ENCODE measurements around the gene CD248.
"Not testable (repeated sequence)": the region's sequence is repeated elsewhere in the genome, so short reads cannot be mapped to it uniquely, and the experiment has no call there.

CD248 gene

DNA sequence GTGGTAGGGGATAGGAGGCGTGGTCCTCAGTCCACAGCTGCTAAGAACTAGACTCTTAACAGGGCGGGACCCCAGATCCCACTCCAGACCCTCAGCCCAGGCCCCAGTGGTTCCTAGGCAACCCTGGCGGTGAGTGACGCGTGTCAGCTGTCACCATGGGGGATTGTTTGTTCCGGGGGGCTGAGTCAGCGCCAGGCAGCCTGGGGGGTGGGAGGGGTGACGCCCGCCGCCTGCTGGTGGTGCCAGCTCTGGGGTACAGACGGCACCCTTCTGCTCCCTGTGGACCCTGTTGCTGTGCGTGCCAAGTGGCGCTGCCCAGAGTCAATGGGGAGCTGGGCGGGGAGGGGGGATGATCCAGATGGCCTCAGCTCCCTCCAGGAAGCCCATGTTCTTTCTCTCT, 36.4 kb downstream of the CD248 start:
- H3K27ac ChIP-seq, result no peak overlapping the region
- no peak for TF ChIP-seq ZFX (IDR thresholded peaks at IDR 0.05)
- TF ChIP-seq, protein P1, sequence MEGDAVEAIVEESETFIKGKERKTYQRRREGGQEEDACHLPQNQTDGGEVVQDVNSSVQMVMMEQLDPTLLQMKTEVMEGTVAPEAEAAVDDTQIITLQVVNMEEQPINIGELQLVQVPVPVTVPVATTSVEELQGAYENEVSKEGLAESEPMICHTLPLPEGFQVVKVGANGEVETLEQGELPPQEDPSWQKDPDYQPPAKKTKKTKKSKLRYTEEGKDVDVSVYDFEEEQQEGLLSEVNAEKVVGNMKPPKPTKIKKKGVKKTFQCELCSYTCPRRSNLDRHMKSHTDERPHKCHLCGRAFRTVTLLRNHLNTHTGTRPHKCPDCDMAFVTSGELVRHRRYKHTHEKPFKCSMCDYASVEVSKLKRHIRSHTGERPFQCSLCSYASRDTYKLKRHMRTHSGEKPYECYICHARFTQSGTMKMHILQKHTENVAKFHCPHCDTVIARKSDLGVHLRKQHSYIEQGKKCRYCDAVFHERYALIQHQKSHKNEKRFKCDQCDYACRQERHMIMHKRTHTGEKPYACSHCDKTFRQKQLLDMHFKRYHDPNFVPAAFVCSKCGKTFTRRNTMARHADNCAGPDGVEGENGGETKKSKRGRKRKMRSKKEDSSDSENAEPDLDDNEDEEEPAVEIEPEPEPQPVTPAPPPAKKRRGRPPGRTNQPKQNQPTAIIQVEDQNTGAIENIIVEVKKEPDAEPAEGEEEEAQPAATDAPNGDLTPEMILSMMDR (conservative IDR thresholded peaks at IDR 0.05), result no peak

DNA sequence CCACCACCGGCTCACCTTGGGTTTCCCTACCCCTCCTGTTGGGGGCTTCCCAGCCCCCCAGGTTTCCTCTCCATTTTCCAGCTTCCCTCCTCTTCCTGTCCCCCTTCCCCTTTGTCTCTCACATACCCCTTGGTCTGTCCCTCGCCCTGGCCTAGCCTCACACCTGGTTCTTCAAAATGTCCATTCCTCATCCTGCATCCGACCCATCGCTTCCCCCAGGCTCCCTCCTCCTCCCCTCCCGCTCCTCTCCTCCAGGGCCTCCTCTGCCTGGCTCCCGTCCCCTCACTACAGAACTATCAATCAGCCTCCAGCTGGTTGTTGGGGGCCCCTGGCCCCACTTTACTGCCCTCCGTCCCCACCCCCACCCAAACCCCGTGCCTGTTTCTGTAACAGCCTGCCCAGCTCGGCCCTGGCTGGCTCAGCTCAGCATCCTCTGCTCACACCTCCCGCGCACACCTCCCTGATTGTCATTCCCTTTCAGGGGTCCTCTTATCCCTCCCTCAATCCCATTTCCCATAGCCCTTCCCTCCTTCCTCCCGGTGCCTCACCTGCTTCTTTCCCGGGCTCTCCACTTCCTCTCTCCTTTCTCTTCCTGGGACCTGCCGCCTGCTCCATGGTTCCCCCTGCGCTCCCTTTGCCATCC, 37.6 kb downstream of the CD248 start:
- no peak for TF ChIP-seq ZFX (IDR thresholded peaks at IDR 0.05)
- TF ChIP-seq, protein P1 (conservative IDR thresholded peaks at IDR 0.05), result no peak
- H3K27ac ChIP-seq, result no peak overlapping the region

DNA sequence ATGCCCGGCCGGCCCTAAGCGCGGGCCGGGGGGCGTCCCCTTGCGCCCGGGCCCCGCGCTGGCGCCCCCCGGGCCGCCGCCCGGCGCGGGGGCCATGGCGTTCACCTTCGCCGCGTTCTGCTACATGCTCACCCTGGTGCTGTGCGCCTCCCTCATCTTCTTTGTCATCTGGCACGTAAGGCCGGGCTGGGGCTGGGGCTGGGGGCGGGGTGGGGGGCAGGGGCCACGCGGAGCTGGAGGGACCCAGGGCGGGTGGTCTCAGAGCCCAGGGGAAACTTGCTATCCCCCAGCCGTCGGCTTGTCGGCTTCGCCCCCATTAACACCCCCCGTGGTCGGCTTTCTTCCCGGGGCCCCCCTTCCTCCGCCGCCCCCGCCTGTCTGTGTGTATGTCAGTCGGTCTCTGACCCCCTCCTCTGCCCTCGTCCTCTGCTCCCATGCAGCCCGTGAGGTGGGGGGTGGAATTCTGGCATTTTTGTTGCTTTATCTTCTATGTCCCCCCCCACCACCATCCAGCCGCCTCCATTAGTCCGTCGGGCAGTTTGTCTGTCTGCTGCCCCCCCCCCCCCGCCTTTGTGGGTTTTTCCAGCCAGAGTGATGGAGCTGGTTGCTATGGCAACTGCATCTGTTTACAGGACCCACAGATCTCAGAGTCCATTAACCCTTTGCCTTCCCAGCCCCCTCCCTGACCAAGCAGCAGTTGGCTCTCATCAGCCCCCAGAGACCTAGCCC, 38.3 kb downstream of the CD248 start:
- TF ChIP-seq ZFX (IDR thresholded peaks at IDR 0.05), result no peak
- TF ChIP-seq, protein P1 (conservative IDR thresholded peaks at IDR 0.05), result no peak
- no peak overlapping the region; the same call in 1 of the 2 replicates for H3K27ac ChIP-seq

DNA sequence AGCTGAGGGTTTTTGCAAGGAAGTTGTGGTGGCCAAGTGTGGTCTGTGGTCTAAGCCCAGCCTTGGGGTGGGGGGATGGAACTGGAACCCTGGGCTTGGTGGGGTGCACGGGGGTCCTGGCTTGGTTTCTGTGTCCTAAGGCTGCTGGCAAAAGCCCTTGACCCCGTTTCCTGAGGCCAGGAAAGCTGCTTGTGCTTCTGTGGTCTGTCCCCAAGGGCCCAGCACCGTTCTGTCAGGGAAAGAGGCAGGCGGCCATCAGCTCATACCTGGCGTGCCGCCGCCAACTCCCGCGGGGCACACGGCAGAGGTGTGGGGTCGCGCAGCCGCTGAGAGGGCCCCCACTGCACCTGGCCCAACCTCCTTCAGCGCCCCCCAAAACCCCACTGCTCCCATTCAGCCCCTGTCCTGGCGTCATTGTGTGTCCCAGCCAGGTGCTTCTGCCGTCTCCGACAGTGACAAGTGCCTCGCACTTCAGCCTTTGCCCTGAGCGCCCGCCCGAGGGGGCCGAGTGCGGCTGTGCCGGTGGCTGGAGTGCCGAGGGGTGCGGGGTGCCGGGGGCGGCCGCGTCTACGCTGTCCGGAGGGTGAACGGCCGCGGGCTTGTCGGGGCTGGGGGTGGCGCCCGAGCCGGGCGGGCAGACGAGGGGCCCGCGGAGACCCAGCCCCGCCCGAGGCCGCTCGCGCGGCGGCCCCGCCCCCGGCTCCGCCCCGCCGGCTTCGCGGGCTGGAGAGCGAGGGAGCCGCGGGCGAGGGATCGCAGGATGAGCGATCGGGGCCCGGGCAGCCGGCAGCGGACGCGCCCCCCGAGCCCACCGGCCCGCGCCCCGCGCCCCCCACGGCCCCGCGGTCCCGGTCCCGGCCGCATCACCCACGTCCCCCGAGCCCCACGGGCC, 39.1 kb downstream of the CD248 start, which contains the start of gene CNIH2:
TSS of gene CNIH2 (plus strand) at position 705 of the 892 bp plus-strand sequence. CDS start 282 bp downstream, outside the sequence.
- peak within 1 kb of the TSS; percentile 21; the same call in 1 of the 2 replicates for H3K27ac ChIP-seq
- TF ChIP-seq, protein P1 (conservative IDR thresholded peaks at IDR 0.05), result no peak
- no peak for TF ChIP-seq ZFX (IDR thresholded peaks at IDR 0.05)

DNA sequence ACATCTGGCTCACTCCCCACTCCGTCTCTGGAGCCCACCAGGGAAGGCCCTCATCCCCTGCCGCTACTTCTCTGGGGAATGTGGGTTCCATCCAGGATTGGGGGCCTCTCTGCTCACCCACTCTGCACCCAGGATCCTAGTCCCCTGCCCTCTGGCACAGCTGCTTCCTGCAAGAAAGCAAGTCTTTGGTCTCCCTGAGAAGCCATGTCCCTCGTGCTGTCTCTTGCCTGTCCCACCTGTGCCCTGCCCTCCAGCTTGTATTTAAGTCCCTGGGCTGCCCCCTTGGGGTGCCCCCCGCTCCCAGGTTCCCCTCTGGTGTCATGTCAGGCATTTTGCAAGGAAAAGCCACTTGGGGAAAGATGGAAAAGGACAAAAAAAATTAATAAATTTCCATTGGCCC, 39.8 kb downstream of the CD248 start:
- 0 out of 2 replicates have a peak overlapping the region, but pooled peaks have one; percentile 21 for H3K27ac ChIP-seq

DNA sequence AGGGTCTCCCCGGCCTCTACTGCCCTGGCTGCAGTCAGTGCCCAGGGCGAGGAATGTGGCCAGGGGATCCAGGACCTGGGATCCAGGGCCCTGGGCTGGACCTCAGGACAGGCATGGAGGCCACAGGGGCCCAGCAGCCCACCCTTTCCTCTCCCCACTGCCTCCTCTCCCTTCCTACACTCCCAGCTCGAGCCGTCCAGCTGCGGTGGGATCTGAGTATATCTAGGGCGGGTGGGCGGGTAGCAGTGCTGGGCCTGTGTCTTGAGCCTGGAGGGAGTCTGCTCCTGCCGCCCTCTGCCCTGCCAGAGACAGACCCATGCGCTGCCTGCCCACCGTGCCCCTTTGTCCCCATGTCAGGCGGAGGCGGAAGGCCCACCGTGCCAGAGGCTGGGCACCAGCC, 40.2 kb downstream of the CD248 start:
- H3K27ac ChIP-seq, result not testable (repeated sequence)

DNA sequence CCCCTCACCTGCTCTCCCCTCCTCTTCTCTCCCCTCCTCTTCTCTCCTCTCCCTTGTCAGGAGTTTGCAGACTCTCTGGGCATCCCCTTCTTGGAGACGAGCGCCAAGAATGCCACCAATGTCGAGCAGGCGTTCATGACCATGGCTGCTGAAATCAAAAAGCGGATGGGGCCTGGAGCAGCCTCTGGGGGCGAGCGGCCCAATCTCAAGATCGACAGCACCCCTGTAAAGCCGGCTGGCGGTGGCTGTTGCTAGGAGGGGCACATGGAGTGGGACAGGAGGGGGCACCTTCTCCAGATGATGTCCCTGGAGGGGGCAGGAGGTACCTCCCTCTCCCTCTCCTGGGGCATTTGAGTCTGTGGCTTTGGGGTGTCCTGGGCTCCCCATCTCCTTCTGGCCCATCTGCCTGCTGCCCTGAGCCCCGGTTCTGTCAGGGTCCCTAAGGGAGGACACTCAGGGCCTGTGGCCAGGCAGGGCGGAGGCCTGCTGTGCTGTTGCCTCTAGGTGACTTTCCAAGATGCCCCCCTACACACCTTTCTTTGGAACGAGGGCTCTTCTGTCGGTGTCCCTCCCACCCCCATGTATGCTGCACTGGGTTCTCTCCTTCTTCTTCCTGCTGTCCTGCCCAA, 40.7 kb downstream of the CD248 start:
- H3K27ac ChIP-seq, result no peak overlapping the region
- no peak for TF ChIP-seq ZFX (IDR thresholded peaks at IDR 0.05)
- TF ChIP-seq, protein P1 (conservative IDR thresholded peaks at IDR 0.05), result no peak

All from C4-2B (cell line).